NCI-H748 treated with DMSO at 0.1 percent for 48 hours (cell line): Measurements from ENCODE around the gene BRI3BP.
"Not testable (repeated sequence)": the region's sequence is repeated elsewhere in the genome, so short reads cannot be mapped to it uniquely, and the experiment has no call there.

Source experiments
- DNase-seq: peaks from one replicate; lab custom pipeline; 2025; lab: John Stamatoyannopoulos, UW

Gene BRI3BP

DNA sequence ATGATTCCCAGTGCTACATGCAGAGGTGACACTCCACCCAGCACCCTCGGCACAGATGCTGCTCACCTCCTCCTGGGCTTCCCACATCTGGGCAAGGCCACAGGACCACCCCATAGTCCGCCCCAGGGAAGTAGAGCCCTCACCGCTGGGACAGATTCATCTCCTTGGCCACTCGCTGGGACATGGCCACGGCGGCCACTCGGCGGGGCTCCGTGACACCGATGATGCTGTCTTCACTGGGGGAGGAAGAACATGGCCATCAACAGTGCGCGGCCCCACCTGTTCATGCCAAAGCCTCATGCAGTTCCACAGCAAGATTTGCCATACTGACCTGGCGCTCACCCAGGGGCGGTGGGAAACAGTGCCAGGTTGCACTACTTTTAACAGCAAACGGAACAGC is 18.2 kb upstream of the BRI3BP start:
- no peak for DNase-seq

DNA sequence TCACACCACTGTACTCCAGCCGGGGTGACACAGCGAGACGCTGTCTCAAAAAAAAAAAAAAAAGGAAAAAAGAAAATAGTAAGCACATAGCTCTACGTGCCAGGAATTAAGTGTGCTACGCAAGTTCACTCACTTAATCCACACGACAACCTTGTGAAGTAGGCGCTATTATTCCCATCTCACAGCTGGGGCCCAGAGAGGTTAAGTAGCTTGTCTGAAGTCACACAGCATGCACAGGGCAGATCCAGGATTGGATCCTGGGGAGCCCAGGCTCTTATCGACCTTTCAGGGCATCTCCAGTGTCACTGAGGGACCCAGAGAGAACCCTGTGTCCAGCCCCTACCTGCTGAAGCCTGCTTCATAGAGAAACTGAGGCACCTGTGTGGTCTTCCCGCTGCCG is 16.4 kb upstream of the BRI3BP start:
- DNase-seq = no peak

DNA sequence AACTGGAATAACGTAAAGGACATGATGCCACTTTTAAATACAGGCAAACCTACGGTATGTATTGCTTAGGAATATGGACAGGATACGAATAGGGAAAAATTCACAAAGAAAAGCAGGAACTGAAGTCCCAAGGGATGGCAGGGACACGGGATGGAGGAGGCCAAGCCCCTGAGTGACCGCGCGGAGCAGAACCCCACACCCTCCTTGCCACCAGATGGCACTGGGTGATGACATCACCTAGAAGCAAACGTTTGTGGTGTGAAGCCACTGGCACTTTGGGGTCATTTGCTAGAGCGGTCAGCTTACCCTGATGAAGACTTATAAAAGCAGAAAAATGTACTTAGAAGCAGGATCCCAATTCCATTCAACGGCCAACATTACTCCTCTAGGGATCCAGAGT is 13.9 kb upstream of the BRI3BP start:
- no peak for DNase-seq

DNA sequence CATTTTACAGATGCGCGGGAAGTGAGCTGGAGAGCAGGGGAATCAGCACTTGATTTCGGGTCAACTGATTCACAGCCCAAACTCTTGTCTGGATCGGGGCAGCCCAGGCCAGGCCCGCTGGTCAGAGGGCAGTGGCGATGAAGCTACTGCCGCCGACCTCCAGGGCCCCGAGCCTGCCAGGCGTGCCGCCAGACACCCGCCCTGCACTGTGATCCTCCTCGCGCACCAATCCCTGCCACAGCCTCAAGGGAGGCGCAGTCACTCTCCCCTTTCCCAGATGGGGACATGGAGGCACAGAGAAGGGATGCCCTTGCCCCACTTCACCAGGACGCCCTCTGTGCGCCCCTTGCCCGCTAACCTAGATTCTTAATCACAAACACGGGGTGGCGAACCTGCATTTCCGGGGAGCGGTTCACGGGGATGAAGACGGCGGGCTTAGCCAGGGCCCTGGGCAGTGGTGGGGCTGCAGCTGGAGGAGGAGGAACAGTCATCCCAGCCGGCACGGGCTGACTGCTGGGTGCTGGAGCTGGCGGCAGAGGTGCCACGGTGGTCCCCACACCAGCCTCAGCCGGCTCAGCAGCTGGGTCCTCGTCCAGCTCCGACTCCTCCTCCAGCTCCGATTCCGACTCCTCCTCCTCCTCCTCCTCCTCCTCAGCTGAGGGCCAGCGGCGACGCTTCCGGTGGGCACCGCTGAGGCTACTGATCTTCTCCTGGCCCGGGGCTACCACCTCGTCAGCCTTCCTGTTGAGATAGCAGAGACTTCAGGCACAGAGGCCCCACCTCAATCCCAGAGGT is 13.2 kb upstream of the BRI3BP start:
- no peak for DNase-seq

- not testable (repeated sequence) for DNase-seq
Measured at GRCh38 chr12:124986876-124987275, 6.6 kb upstream of the BRI3BP start.

DNA sequence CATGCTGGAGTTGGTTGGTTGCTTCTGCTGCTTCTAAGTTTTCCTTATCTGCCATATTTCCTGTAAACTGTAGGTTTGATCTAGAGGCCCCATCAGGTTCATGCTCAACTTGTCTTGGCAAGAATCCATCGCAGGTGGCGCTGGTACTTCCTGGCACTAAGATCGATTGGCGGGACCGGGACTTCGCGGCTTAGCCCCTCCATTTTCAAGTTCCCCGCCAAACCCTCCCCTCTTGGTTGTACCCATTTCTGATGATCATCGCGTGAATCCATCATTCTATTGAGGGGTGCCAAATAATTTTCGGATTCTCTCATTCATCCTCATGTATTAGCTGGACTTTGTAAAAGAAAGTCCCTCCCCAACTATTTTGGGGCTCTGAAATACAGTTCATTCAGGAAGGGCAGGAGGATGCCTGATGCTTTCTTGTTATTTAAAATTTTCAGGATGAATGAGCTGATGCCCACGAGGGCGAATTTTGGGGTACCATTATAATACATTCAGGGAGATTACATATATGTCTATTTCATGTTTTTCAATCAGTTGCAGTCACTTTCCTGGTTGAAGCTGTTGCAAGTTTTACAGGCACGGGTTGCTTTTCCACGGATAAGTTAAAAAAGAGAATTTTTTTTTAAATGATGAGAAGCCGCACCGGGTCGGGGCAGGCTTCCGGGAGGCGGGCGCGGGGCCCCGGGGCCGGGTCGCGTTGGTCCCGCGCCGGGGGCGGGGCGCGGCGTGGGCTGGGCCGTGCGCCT is 395 bp upstream of the BRI3BP start:
- DNase-seq = peak; percentile 91

DNA sequence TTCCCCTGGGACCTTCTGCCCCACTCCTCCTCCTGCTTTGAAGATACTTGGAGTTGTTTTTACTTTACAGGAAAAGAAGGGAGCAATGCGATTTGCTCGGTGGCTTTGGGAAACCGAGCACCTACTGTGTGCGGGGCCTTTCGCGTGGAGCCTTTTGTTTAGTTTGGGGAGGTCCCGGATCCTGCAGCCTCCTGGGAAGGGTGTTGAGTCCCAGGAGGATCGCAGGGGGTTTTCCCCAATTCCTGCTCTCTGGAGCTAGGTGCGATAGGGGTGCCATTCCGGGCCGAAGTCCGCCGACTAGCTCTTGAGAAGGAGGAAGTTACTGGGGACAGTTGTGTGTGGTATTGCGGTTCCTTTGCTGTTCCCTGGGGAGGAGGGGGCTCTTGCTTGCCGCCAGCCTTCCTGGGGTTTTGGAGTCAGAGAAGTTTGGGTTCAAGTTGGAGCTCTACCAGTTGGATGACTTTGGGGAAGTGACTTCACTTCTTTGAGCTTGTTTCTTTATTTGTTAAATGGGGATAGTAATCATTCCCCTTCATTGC is 1.1 kb downstream of the BRI3BP start:
- no peak for DNase-seq

DNA sequence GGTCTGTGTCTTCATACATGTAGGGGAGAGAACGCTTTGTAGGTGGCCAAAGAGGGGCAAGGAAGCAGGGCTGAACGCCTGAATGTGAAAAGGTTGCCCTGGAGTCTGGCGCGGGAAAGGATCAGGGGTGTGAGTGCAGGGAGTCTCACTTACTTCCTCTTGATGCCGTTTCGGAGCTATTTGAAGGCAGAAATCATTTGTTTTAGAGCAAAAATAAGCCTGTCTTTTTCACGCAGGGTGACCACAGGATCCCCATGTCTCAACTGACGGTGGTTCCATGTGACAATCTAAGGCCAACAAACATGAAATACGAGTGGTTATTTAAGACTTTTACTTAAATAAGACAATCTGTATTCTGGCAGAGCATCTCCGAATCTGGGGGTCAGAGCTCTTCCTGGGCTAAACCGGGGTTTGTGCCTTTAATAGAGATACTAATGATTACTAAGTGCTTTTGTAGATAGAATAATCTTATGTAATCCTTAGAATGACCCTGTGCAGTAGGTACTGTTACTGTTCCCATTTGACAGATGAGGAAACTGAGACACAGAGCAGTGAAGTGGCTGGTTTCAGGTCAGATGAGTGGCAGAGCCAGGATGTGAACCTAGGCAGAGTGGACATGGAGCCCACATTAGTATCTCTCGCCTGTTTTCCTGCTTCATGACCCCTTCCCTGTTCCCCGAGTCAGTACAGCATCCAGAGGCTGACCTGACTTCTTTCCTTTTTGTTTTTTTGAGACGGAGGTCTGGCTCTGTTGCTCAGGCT is 1.9 kb downstream of the BRI3BP start:
- no peak for DNase-seq

GRCh38 chr12:124998705-124999104 is 5.3 kb downstream of the BRI3BP start:
- DNase-seq = no peak

GRCh38 chr12:125001636-125002035 is 8.2 kb downstream of the BRI3BP start:
- no peak for DNase-seq

- no peak for DNase-seq
Measured at GRCh38 chr12:125003021-125003420, 9.6 kb downstream of the BRI3BP start.

DNA sequence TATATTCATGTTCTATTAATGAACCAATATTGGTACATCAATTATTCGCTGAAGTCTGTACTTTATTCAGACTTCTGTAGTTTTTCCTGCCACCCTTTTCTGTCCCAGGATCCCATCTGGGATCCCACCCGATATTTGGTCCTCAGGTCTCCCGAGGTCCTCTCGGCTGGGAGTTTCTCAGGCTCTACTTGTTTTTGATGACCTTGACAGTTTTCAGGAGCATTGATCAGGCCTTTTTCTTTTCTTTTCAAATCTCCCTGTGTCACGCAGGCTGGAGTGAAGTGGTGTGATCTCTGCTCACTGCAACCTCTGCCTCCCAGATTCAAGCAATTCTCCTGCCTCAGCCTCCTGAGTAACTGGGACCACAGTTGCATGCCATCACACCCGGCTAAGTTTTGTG is 11.2 kb downstream of the BRI3BP start:
- no peak for DNase-seq

DNA sequence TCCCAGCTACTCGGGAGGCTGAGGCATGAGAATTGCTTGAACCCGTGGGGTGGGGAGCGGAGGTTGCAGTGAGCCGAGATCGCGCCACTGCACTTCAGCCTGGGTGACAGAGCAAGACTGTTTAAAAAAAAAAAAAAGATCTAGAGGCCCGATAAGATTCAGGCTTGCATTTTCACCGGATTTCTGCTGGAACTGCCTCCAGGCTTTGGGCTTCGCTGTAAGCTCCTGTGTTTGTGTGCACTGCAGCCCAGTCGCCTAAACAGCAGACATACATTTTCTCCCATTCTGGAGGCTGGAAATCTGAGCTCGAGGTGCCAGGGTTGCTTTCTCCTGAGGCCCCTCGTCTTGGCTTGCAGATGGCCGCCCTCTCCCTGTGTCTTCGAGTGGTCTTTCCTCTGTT is 12.2 kb downstream of the BRI3BP start:
- DNase-seq = no peak

DNA sequence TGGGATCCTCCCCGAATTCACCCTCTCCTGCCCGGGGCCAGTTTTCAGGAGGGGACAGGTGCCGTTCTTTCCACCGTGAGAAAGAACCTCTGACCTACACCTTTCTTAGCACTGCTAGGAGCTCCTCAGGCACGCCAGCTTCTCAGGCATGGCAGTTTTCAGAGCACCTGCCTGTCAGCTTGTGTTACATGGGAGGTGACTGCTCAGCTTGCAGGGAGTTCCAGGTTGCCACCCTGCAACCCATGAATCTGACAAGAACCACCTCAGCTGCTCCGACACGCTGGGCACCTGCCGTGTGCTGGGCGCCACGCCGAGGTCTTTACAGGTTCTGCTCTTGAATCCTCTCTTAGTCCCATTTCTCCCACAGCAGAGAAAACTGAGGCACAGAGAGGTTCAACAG is 12.9 kb downstream of the BRI3BP start:
- no peak for DNase-seq

GRCh38 chr12:125013816-125014442 is 20.5 kb downstream of the BRI3BP start:
- DNase-seq = no peak

- DNase-seq = no peak
Measured at GRCh38 chr12:125014526-125014925, 21.1 kb downstream of the BRI3BP start.

- DNase-seq = no peak
Measured at GRCh38 chr12:125015680-125016310, 22.4 kb downstream of the BRI3BP start.

DNA sequence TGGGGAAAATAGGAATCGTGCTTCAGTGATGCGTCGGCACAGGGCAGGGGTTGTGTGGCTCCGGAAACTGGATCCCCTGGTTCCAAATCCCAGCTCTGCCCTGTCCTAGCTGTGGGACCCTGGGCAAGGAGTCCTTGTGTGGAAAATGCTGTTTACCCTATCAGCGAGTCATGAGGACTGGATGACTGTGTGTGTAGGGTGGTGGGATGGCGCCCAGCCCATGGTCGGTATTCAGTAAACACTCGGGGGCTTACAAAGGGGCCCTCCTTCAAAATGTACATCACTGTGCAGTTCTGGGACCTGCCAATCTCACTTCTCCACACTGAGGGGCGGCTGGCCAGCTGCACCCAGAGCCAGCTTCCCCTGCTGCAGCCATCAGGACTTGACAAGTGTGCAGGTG is 24.4 kb downstream of the BRI3BP start:
- DNase-seq = no peak

- DNase-seq = no peak
Measured at GRCh38 chr12:125018356-125018755, 24.9 kb downstream of the BRI3BP start.

- no peak for DNase-seq
Measured at GRCh38 chr12:125021096-125021495, 27.7 kb downstream of the BRI3BP start.

- no peak for DNase-seq
Measured at GRCh38 chr12:125021771-125022170, 28.3 kb downstream of the BRI3BP start.

GRCh38 chr12:125023065-125023464 is 29.6 kb downstream of the BRI3BP start:
- no peak for DNase-seq
